CD4-positive, alpha-beta T cell treated with Interleukin-2 at 100 ng/mL for 4 hours (primary cell): Measurements from ENCODE around the gene FAM83D.

Source experiments
- DNase-seq: peaks from one replicate; pipeline ENCODE4 v3.0.0-alpha.2; 2020; ENCODE audit warnings: low spot score

Gene FAM83D

DNA sequence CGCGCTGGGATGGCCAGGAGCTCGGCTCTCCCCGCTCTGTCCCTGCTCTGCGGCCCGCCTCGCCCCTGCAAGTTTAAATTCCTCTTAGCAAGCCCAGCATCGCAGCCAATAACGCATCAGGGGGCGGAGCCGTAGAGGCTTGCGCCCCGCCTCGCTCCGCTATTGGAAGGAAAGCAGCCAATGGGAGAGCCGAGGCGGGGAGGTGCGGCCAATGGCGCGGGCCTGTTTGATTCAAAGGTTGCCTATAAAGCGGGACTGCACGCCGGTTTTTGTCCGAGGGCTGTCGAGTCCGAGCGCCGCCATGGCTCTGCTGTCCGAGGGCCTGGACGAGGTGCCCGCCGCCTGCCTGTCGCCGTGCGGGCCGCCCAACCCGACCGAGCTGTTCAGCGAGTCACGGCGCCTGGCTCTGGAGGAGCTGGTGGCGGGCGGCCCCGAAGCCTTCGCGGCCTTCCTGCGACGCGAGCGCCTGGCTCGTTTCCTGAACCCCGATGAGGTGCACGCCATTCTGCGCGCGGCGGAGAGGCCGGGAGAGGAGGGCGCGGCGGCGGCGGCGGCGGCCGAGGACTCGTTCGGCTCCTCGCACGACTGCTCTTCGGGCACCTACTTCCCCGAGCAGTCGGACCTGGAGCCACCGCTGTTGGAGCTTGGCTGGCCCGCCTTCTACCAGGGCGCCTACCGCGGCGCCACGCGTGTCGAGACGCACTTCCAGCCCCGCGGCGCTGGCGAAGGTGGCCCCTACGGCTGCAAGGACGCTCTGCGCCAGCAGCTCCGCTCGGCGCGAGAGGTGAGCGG lies at the start of gene FAM83D:
TSS of gene FAM83D (plus strand) at position 276 of the 792 bp plus-strand sequence. CDS start at position 302, 26 bp downstream.
- DNase-seq, result peak; percentile 97

DNA sequence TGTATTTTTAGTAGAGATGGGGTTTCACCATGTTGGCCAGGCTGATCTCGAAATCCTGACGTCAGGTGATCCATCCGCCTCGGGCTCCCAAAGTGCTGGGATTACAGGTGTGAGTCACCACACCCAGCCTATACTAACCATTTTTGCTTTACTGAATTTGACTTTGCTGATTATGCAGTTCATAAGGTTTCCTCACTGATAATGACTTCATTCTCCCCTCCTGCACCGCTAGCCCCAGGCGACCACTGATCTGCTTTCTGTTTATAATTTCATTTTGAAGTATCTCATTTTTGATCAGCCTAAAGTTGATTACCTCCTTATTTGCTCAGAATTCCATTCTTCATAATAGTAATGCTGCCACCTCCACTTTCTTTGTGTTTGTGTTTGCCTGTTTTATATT lies 48.7 kb upstream of the FAM83D start:
- DNase-seq, result no peak

DNA sequence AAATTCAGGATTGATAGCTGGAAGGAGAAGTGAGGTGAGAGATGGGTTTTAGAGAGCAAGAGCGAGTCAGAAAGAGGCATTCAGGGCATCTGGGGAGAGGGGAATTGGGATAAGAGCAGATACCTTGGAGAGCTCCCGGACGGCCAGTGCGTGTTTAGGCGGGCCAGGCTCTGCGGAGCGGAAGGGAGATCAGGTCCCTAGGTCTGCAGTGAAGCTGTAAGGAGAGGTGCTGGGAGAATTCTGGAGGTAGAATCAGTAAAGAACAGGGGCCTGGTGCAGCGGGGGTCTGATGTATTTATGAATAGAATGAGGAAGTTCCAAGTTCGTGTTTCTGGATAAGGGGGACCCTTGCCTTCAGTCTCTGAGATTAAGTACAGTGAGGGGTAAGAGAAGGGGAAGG lies 47.4 kb upstream of the FAM83D start:
- no peak for DNase-seq

DNA sequence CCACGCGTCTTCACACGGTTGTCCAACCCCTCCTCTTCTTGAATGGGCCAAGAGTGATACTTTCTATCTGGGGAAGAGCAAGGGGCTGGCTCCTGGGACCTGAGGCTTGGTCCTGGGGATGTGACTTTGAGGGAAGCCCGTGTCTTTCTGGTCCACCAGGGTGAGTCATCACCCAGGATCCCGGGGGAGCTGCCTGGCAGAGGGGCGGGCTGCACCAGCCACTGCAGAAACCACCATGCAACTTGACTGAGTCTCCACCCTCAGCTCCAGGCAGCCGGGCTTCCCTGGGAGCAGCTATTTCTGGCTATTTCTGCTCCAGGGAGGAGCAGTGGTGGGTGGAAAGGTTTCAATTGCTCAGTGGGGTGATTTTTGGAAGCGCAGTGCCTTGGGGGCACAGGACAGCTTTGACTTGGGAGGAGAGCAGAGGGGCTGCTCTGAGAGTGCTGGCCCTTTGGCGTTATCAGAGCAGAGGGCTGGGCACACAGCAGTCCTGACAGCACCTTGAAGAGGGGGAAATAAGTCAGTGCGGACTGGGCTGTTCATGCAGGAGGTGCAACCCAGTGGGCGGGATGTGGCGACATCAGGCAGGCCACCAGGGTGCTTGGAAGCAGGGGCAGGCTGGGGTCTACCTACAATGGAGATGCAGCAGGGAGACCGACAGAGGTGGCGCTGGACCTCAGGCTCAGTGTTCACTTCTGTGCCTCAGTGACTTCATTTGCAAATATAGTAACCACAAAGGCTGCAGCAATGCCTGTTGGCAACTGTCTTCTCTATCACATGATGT lies 45.1 kb upstream of the FAM83D start:
- DNase-seq, result no peak

GRCh38 chr20:38881806-38882440 lies 44.3 kb upstream of the FAM83D start:
- no peak for DNase-seq

GRCh38 chr20:38882600-38882999 lies 43.6 kb upstream of the FAM83D start:
- no peak for DNase-seq

- DNase-seq, result no peak
Observed at GRCh38 chr20:38883081-38883980, 42.9 kb upstream of the FAM83D start.

GRCh38 chr20:38883981-38884733 lies 42.1 kb upstream of the FAM83D start:
- DNase-seq, result no peak

DNA sequence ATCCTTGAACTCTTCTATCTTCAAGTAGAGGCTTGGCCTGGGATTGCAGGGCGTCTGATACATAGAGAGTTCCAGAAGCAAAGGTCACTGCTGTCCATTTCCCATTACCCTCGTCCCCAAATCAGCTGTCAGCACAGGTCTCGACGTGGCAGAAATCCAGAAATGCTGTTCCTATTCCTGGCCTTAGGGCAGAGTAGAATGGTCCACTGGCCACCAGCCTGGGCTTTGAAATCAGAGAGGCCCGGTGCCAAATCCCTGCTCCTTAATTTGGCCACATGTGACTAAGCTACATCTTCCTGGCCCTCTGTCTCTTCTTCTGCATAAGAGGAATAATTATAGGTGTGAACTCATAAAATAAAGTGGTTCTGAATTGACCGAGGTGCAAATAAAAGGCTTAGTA lies 40.9 kb upstream of the FAM83D start:
- no peak for DNase-seq

DNA sequence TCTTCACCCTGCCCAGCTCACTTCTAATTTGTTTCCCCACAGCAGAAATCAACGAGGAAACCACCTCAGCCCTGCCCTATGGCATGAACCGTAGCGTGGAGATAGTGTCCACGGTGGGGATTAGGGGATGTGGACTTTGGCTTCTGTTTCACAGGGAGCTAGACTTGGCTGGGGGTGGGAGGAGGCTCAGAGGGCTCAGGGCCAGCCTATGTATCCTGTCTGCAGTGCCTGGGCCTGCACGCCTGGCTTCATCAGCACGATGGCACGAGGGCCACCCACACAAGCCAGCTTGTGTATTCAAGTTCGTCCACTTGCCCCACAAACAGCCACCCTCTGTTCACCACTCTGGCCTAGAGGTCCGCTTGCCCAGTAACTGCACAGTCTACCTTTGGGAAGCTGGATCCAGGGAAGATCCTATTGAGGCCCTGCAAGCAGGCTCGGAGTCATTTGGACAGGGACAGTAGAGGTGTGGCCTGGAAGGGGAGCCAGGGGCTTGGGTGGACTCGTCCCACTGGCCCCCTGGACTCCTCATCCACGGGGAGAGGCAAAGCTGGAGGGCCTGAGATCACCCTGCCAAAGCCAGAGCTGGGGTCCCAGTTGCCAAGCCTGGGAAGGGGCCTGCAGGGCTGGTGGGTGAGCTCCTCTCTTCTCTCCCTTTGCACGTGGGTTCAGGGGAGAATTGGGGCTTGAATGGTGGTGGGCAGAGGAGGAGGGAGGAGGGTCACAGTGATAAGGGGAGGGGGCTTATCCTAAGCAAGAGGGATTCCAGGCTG lies 38.0 kb upstream of the FAM83D start:
- no peak for DNase-seq

DNA sequence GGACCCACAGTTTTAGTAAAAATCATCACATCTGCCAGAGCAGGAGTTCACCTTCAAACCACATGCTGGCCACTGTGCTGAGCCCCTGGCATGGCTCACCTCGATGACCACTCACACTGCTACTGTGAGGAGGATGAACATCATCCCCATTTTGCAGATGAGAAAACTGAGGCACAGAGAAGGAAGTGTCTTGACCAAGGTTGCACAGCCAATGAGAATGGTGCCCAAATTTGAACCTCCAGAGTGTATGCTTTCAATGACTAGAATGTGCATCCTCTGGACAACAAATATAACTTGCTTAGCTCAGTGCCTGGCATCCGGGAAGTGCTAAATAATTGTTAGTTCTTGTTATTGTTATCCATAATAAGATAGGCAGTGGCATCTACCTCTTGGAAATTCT lies 37.2 kb upstream of the FAM83D start:
- no peak for DNase-seq

DNA sequence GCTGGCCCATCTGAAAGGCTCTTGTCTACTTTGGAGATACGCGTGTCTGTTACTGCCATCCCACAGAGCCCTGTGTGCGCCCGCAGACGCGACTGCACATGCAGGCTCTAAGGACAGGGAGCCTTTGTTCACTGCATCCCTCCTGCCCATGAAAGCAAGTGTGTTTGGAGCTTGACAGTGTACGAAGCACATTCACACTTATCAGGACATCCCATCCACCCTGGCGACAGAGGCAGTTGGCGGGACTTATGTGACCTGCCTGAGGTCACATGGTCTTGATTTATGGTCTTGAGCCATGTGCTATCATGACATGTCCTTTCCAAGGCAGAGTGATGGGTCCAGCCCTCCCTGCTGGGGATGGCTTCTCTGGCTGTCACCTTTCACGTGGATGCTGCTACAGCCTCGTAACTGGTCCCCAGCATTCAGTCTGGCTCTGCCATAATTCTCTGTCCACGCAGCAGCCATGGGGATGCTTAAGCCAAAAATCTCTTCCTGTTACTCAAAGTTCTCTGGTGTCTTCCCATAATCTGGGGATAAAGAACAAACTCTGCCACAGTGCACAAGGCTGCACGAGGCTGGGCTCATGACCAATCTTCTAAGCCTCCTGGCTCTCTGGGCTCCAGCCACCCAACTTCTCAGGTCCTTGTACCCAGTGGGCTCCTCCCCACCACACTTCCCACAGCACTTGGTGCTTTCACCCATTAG lies 36.3 kb upstream of the FAM83D start:
- DNase-seq, result no peak

DNA sequence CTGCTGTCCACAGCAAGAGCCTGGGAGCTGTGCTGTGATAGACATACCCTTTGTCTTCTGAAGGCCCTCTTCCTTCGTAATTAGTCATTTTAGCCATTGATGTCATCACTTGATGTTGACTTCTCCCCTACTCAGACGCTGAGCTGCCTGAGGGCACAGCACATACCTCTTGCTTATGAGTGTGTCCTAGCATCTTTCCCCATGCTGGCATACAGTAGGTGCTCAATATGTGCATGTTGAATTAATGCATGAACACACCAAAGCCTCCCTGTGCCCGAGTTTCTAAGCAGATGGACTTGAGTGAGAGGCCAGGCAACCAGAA lies 35.8 kb upstream of the FAM83D start:
- no peak for DNase-seq

DNA sequence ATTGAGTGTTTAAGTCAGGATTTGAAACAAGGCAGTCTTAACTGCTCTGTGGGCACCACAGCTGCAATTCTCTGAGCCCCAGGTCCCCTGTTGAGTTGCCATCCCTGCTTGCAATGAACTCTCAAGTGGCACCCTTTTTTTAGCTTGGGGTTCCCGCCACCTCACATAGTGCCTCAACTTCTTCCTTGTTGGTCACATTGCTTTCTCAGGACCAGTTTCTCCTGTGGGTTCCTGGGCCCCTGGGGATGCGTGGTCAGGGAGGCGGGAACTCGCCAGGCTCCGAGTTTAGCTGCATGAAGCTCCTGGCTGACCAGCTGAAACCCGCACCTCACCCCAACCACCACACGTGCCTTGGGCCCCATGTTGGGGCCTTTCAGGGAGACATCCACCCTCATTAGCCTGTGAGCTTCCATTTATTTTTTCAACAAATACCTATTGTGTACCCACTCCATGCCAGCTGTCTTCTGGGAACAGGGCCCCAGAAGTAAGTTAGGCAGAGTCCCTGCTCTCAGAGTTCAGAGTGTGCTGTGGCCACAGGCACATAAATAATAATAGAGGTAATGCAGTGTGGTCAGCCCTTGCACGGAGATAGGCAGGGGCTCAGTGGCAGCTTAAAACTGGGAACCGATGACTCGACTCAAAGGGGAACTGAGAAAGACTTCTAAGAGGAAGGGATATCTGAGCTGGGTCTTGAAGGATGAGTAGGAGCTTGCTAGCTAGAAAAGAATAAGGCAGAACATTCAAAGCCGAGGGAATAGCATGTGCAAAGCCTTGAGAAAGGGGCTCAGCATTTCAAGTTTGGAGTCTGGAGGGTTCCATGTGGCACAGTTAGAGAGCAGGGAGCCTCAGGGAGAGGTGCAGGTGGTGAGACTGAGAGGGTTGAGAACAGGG lies 33.9 kb upstream of the FAM83D start:
- no peak for DNase-seq

DNA sequence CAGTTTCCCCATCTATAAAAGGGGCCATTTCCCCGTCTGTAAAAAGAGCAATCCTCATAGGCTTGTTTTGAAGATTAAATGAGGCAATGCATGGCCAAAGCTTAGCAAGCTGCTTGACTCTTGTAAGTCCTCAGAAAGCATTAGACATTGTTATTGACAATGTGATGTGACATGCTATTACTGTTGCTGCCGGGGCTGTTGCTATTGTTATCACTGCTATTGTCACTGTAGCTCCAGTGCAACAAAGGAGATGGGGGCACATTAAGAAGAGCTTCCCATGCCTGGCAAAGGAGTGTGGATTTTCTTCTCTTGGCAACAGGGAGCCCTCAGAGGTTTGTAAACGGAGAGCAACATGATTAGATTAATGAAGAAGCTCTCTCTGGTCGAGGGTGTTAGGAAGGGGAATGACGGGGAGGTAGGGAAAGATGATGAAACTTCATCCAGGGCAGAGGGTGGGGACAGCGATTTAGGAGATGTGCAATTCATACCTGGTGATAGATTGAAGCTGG lies 33.1 kb upstream of the FAM83D start:
- DNase-seq, result no peak

DNA sequence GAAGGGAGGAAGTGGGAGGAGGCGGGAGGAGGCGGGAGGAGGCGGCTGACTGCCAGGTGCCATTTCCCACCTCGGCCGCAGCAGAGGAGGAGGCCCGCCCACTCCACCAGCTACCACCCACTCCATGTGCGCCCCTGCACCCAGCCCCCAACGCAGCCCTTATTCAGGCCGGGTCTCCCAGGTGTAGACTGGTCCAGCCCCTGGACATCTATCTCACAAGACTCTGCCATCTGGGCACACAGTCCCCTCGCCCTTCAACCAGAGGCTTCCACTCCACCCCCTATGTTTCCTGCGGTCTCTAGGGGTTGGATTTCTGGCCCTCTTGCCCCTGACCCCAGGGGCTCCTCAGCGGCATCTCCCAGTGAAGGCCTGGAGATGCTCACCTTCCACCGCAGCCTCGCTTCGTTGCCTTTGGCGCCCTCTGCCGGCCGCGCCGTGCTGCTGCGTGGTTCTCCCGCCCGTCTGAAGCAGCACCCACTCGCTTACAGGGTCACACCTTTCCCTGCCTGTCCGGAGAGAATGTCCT lies 32.6 kb upstream of the FAM83D start:
- DNase-seq, result peak; percentile 82

- DNase-seq, result no peak
Observed at GRCh38 chr20:38894091-38894847, 31.9 kb upstream of the FAM83D start.
